ENCODE data around the gene THRB.

DNA sequence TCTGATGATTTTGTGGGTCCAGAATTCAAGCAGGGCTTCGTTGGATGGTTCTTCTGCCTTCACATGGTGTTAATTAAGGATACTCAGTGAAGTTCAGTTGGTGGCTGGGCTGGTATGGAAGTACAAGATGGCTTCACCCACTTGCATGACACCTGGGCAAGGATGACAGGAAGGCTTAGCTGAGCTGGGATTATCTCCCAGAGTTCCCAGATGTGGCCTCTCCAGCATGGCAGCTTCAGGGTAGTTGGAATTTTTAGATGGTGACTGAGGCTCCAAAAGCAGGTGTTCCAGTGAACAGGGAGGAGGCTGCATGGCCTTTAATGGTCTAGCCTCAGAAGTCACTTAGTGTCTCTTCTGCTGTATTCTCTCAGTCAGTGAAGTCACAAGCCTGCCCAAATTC is 135.5 kb downstream of the THRB start:
- no peak for TF ChIP-seq ZNF274 (IDR thresholded peaks at IDR 0.05; ENCODE audit: low read depth, low read length)
- no peak for TF ChIP-seq YY1 (IDR thresholded peaks at IDR 0.05; ENCODE audit: insufficient read depth, insufficient read length)
- no peak for TF ChIP-seq SUZ12 (IDR thresholded peaks at IDR 0.05; ENCODE audit: extremely low read depth, insufficient read depth, insufficient read length)

Data from NT2/D1 (cell line).